Duodenal mucosa (tissue), 2 donors: ENCODE measurements around the gene NXF1.
A peak's percentile ranks its signal among the peaks of the same experiment; 100 is the strongest.
"Not testable (repeated sequence)": the region's sequence is repeated elsewhere in the genome, so short reads cannot be mapped to it uniquely, and the experiment has no call there.

Experiments used
- H3K27ac ChIP-seq: one replicate; pipeline ENCODE4 v1.7.0; 2013; ENCODE audit warnings: low read depth, low read length
- H3K27me3 ChIP-seq, 2 donors: one replicate each; pipeline ENCODE4 v1.7.0; 2013; ENCODE audit warnings: low read length in 2 of 2, control low read depth in 1 of 2; ENCODE audit not compliant: insufficient read depth in 2 of 2, control insufficient read depth in 1 of 2
- H3K36me3 ChIP-seq, 2 donors: one replicate each; pipeline ENCODE4 v1.7.0; 2013; ENCODE audit warnings: low read length in 2 of 2, control low read depth in 1 of 2; ENCODE audit not compliant: insufficient read depth in 2 of 2, control insufficient read depth in 1 of 2
- H3K4me1 ChIP-seq, 2 donors: one replicate each; pipeline ENCODE4 v1.7.0; 2013; ENCODE audit warnings: low read length in 2 of 2, control low read depth in 1 of 2; ENCODE audit not compliant: insufficient read depth in 2 of 2, control insufficient read depth in 1 of 2
- H3K4me3 ChIP-seq, 2 donors: one replicate each; pipeline ENCODE4 v1.7.0; 2013; ENCODE audit warnings: low read length in 2 of 2, low read depth in 1 of 2
- H3K9ac ChIP-seq, 2 donors: one replicate each; pipeline ENCODE4 v1.7.0; 2013; ENCODE audit warnings: low read length in 2 of 2, low read depth in 1 of 2
- H3K9me3 ChIP-seq, 2 donors: one replicate each; pipeline ENCODE4 v1.7.0; 2013; ENCODE audit warnings: low read length in 2 of 2, control low read depth in 1 of 2; ENCODE audit not compliant: control insufficient read depth in 1 of 2

The NXF1 gene

DNA sequence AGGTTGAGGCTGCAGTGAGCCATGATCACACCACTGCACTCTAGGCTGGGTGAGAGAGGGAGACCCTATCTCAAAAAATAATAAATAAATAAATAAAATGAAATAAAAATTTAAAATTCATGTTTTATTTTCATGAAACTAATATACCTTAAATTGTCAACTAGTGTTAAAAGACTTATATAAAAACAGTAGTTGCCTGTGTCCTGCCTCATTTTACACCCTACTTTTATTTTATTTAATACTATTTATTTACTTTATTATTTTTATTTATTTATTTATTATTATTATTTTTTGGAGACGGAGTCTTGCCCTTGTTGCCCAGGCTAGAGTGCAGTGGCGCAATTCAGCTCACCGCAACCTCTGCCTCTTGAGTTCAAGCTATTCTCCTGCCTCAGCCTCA is 38.9 kb upstream of the NXF1 start:
- H3K4me3 ChIP-seq: no peak overlapping the region
- no peaks in the 10 kb centered on the region for H3K27me3 ChIP-seq
- no peak overlapping the region for H3K9ac ChIP-seq
- no peaks in the 10 kb centered on the region for H3K9me3 ChIP-seq
- H3K36me3 ChIP-seq: no peaks in the 10 kb centered on the region
- peaks cover 8 to 10% of the 10 kb centered on the region in 2 donors for H3K4me1 ChIP-seq
- no peak overlapping the region for H3K27ac ChIP-seq

GRCh38 chr11:62843466-62843865 is 38.2 kb upstream of the NXF1 start:
- Histone ChIP-seq H3K9ac (no peak overlapping the region), H3K9me3 (no peaks in the 10 kb centered on the region), H3K27ac (no peak overlapping the region), H3K27me3 (no peaks in the 10 kb centered on the region), H3K36me3 (no peaks in the 10 kb centered on the region), H3K4me1 (peaks cover 8 to 16% of the 10 kb centered on the region in 2 donors), H3K4me3 (no peak overlapping the region)

DNA sequence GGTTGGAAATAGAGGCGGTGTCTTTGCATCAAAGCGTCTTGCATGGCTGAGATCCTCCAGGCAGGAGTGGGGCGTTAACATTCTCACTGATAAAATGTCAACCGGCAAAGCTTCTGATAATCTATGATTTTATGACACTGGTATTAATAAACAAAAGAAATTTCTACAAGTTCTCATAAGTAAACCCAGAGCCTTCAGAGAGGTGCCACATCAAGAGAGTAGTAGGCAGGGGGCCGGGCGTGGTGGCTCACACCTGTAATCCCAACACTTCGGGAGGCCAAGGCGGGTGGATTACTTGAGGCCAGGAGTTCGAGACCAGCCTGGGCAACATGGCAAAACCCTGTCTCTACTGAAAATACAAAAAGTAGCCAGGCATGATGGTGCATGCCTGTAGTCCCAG is 37.7 kb upstream of the NXF1 start:
- H3K27me3 ChIP-seq, H3K9me3 ChIP-seq, H3K36me3 ChIP-seq, H3K27ac ChIP-seq: not testable (repeated sequence)
- Histone ChIP-seq H3K9ac (peak overlapping the region; percentile 89 to 93), H3K4me1 (peaks cover 10 to 20% of the 10 kb centered on the region in 2 donors), H3K4me3 (peak overlapping the region in 1 of 2 donors; percentile 67)

- H3K4me1 ChIP-seq: peaks cover 13 to 23% of the 10 kb centered on the region in 2 donors
- no peaks in the 10 kb centered on the region for H3K27me3 ChIP-seq
- H3K9ac ChIP-seq: peak overlapping the region; percentile 89 to 93
- peak overlapping the region; percentile 67 to 76 for H3K4me3 ChIP-seq
- H3K9me3 ChIP-seq: no peaks in the 10 kb centered on the region
- H3K36me3 ChIP-seq: peaks cover 0 to 6% of the 10 kb centered on the region in 2 donors
- H3K27ac ChIP-seq: peak overlapping the region; percentile 93
Observed at GRCh38 chr11:62842171-62842741, 37.0 kb upstream of the NXF1 start.

- Histone ChIP-seq H3K4me1 (peaks cover 13 to 23% of the 10 kb centered on the region in 2 donors), H3K4me3 (peak overlapping the region; percentile 97 to 99), H3K9me3 (no peaks in the 10 kb centered on the region), H3K27ac (peak overlapping the region; percentile 94), H3K27me3 (no peaks in the 10 kb centered on the region), H3K36me3 (peaks cover 0 to 10% of the 10 kb centered on the region in 2 donors), H3K9ac (peak overlapping the region; percentile 89 to 93)
Observed at GRCh38 chr11:62841361-62842170, 36.3 kb upstream of the NXF1 start.

DNA sequence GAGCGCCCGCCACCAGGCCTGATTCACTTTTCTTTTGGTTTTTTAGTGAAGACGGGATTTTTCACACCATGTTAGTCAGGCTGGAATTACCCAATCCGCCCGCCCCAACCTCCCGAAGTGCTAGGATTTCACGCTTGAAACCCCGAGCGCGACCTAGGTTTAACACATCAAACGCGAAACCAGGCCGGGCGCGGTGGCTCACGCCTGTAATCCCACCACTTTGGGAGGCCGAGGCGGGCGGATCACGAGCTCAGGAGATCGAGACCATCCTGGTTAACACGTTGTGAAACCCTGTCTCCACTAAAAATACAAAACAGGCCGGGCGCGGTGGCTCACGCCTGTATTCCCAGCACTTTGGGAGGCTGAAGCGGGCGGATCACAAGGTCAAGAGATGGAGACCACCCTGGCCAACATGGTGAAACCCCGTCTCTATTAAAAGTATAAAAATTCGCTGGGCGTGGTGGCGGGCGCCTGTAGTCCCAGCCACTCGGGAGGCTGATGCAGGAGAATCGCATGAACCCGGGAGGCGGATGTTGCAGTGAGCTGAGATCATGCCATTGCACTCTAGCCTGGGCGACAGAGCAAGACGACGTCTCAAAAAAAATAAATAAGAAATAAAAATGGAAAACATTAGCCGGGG is 35.6 kb upstream of the NXF1 start:
- H3K9ac ChIP-seq: peak overlapping the region; percentile 89 to 92
- H3K9me3 ChIP-seq, H3K27me3 ChIP-seq: not testable (repeated sequence)
- H3K36me3 ChIP-seq: peaks cover 0 to 15% of the 10 kb centered on the region in 2 donors
- peaks cover 13 to 23% of the 10 kb centered on the region in 2 donors for H3K4me1 ChIP-seq
- H3K27ac ChIP-seq: peak overlapping the region; percentile 94
- peak overlapping the region; percentile 97 to 99 for H3K4me3 ChIP-seq

DNA sequence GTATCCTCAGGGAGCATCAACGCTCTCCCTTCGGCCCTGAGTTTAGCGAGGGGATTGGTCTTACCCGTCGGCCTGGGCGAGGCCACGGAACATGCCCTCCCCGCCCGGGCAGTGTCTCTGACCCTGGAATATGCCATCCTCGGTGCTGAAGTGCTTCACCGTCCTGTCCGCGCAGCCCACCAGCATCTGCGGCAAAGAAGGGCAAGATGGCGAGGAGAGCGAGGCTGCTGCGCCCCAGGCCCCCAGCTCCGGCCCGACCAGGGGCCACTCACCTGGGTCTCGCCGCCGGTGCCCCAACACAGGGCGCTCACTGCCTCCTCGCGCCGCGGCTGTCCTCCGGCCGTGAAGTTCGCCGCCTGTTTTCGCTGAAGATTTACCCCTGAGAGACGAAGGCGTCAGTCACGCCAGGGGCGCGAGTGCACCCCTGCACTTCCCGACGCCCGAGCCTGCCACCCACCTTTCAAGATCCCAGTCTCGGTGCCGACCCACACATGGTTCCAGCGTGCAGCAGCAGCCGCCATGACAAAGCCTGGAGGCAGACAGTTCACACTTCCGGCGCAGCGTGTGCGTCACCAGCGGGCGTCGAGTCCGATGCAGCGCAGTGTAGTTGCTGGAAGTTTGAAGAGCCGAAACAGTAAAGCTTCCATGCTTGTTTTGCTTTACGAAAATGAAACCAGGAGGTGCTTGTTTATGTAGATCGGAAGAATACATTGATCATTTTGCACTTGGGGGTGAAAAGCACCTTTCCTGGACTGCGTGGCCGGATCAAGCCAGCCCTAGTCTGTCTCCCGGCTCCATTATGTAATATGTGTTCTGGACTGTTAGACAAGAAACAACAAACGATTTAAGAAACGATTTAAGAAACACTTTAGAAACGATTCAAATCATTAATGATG is 34.1 kb upstream of the NXF1 start, which contains the start of gene WDR74:
Gene WDR74 (minus strand): TSS at position 541 of the 896 bp plus-strand sequence. CDS start 20 bp downstream, at position 521.
- peaks cover 2 to 29% of the 10 kb centered on the region in 2 donors for H3K36me3 ChIP-seq
- H3K27ac ChIP-seq: peak within 1 kb of the TSS; percentile 94
- peak within 1 kb of the TSS; percentile 97 to 99 for H3K4me3 ChIP-seq
- H3K4me1 ChIP-seq: peaks cover 13 to 23% of the 10 kb centered on the region in 2 donors
- no peaks in the 10 kb centered on the region for H3K27me3 ChIP-seq
- no peaks in the 10 kb centered on the region for H3K9me3 ChIP-seq
- peak within 1 kb of the TSS; percentile 89 to 92 for H3K9ac ChIP-seq

- H3K4me1 ChIP-seq: peaks cover 17 to 37% of the 10 kb centered on the region in 2 donors
- H3K36me3 ChIP-seq: peaks cover 6 to 37% of the 10 kb centered on the region in 2 donors
- no peak overlapping the region for H3K4me3 ChIP-seq
- H3K27me3 ChIP-seq: no peaks in the 10 kb centered on the region
- no peak overlapping the region for H3K27ac ChIP-seq
- no peak overlapping the region for H3K9ac ChIP-seq
- no peaks in the 10 kb centered on the region for H3K9me3 ChIP-seq
Observed at GRCh38 chr11:62835336-62835735, 30.1 kb upstream of the NXF1 start.

- H3K9me3 ChIP-seq: no peaks in the 10 kb centered on the region
- peak within 1 kb of the TSS; percentile 97 for H3K27ac ChIP-seq
- H3K27me3 ChIP-seq: no peaks in the 10 kb centered on the region
- H3K4me3 ChIP-seq: peak within 1 kb of the TSS; percentile 84 to 93
- H3K9ac ChIP-seq: peak within 1 kb of the TSS; percentile 89 to 94
- H3K36me3 ChIP-seq: peaks cover 9 to 43% of the 10 kb centered on the region in 2 donors
- H3K4me1 ChIP-seq: peaks cover 15 to 34% of the 10 kb centered on the region in 2 donors
Observed at GRCh38 chr11:62832336-62833234, 27.3 kb upstream of the NXF1 start, which contains the start of gene TEX54. Gene TEX54, minus strand, starts transcription at chr11:62832841.
